Dermis microvascular lymphatic vessel endothelial cell (primary cell): ENCODE results near the gene DNAH7. TPM values are rescaled to one million over a fixed set of nuclear protein-coding genes. Genes with fewer than 3 reads are reported as not detected.
"Not testable (repeated sequence)": the region's sequence is repeated elsewhere in the genome, so short reads cannot be mapped to it uniquely, and the experiment has no call there.

Experiments used
- DNase-seq, 2 donors: peaks; one replicate each; pipeline versions ENCODE4 v3.0.0 to v3.0.0-alpha.2; 2010; ENCODE audit warnings: low read depth in 2 of 2
- total RNA-seq: library from RNA; depleted of rRNA; stranded (reverse); fragments of >200 nt; gene quantifications from 2 replicates; pipeline ENCODE4 v1.2.1, GENCODE V29; 2014

DNAH7 gene
- total RNA-seq, 1 donor from 2014 or later, result under 0.01 TPM

GRCh38 chr2:195984923-195985726, 83.5 kb downstream of the DNAH7 start:
- DNase-seq, result peak in 1 of 2 donors; percentile 5

GRCh38 chr2:195967336-195967735, 101.3 kb downstream of the DNAH7 start:
- DNase-seq, result peak in 1 of 2 donors; percentile 60

- no peak for DNase-seq
These were observed 106.8 kb downstream of the DNAH7 start for GRCh38 chr2:195961873-195962272.

- no peak for DNase-seq
These were observed 109.3 kb downstream of the DNAH7 start for GRCh38 chr2:195959341-195959740.

GRCh38 chr2:195956725-195957124, 111.9 kb downstream of the DNAH7 start:
- no peak for DNase-seq

GRCh38 chr2:195945056-195945455, 123.6 kb downstream of the DNAH7 start:
- no peak for DNase-seq

- DNase-seq, result no peak
These were observed 131.5 kb downstream of the DNAH7 start for GRCh38 chr2:195937176-195937575.

- DNase-seq, result no peak
These were observed 134.2 kb downstream of the DNAH7 start for GRCh38 chr2:195934484-195934883.

GRCh38 chr2:195929531-195929930, 139.1 kb downstream of the DNAH7 start:
- no peak for DNase-seq

GRCh38 chr2:195925120-195925519, 143.5 kb downstream of the DNAH7 start:
- no peak for DNase-seq

GRCh38 chr2:195923889-195924288, 144.7 kb downstream of the DNAH7 start:
- no peak for DNase-seq

GRCh38 chr2:195917021-195917600, 151.5 kb downstream of the DNAH7 start:
- DNase-seq, result not testable (repeated sequence)

- DNase-seq, result no peak
These were observed 156.6 kb downstream of the DNAH7 start for GRCh38 chr2:195912079-195912478.

- DNase-seq, result no peak
These were observed 158.1 kb downstream of the DNAH7 start for GRCh38 chr2:195910570-195910969.

- no peak for DNase-seq
These were observed 158.7 kb downstream of the DNAH7 start for GRCh38 chr2:195909926-195910325.

GRCh38 chr2:195907474-195907873, 161.2 kb downstream of the DNAH7 start:
- DNase-seq, result no peak

- DNase-seq, result no peak
These were observed 164.7 kb downstream of the DNAH7 start for GRCh38 chr2:195903956-195904355.

- DNase-seq, result no peak
These were observed 165.8 kb downstream of the DNAH7 start for GRCh38 chr2:195902857-195903256.

GRCh38 chr2:195899226-195899625, 169.4 kb downstream of the DNAH7 start:
- DNase-seq, result no peak

GRCh38 chr2:195898505-195899191, 170.0 kb downstream of the DNAH7 start:
- peak in 1 of 2 donors; percentile 10 for DNase-seq

- DNase-seq, result no peak
These were observed 177.6 kb downstream of the DNAH7 start for GRCh38 chr2:195891081-195891480.

- DNase-seq, result no peak
These were observed 189.5 kb downstream of the DNAH7 start for GRCh38 chr2:195879153-195879552.

GRCh38 chr2:195871326-195871725, 197.3 kb downstream of the DNAH7 start:
- no peak for DNase-seq
